ENCODE results near the gene WDFY2. TPM values are rescaled to one million over a fixed set of nuclear protein-coding genes. Genes with fewer than 3 reads are reported as not detected.

WDFY2 gene
- total RNA-seq, 1 donor = 11.9 TPM

GRCh38 chr13:51780099-51780498 is 195.8 kb downstream of the WDFY2 start:
- no peak for DNase-seq (ENCODE audit: insufficient read length, low spot score, missing footprints)
- Histone ChIP-seq H2AFZ (ENCODE audit: low read length) (no peak overlapping the region), H4K20me1 (ENCODE audit: insufficient read depth, low read length) (peaks cover 3% of the 10 kb centered on the region), H3K27ac (ENCODE audit: low read depth, low read length) (no peak overlapping the region), H3K36me3 (ENCODE audit: insufficient read depth, low read length) (no peaks in the 10 kb centered on the region), H3K4me2 (ENCODE audit: insufficient read depth, low read length) (no peak overlapping the region), H3K9me3 (ENCODE audit: low read depth, low read length) (no peaks in the 10 kb centered on the region), H3K27me3 (ENCODE audit: insufficient read depth, low read length) (no peaks in the 10 kb centered on the region), H3K4me1 (ENCODE audit: insufficient read depth, low read length) (no peaks in the 10 kb centered on the region), H3K79me2 (ENCODE audit: insufficient read depth, low read length) (no peaks in the 10 kb centered on the region), H3K4me3 (ENCODE audit: insufficient read depth, low read length) (no peak overlapping the region)
- TF ChIP-seq CTCF (IDR thresholded peaks at IDR 0.05; ENCODE audit: extremely low read depth, low read depth, low read length) = no peak

GRCh38 chr13:51781246-51782022 is 197.2 kb downstream of the WDFY2 start:
- H4K20me1 ChIP-seq (ENCODE audit: insufficient read depth, low read length) = peaks cover 3% of the 10 kb centered on the region
- no peaks in the 10 kb centered on the region for H3K36me3 ChIP-seq (ENCODE audit: insufficient read depth, low read length)
- H3K9me3 ChIP-seq (ENCODE audit: low read depth, low read length) = no peaks in the 10 kb centered on the region
- no peak overlapping the region for H3K4me3 ChIP-seq (ENCODE audit: insufficient read depth, low read length)
- no peak overlapping the region for H3K4me2 ChIP-seq (ENCODE audit: insufficient read depth, low read length)
- peak; percentile 80 for DNase-seq (ENCODE audit: insufficient read length, low spot score, missing footprints)
- H3K27me3 ChIP-seq (ENCODE audit: insufficient read depth, low read length) = no peaks in the 10 kb centered on the region
- no peak overlapping the region for H3K27ac ChIP-seq (ENCODE audit: low read depth, low read length)
- H3K79me2 ChIP-seq (ENCODE audit: insufficient read depth, low read length) = no peaks in the 10 kb centered on the region
- peak; percentile 52 for TF ChIP-seq CTCF (IDR thresholded peaks at IDR 0.05; ENCODE audit: extremely low read depth, low read depth, low read length)
- no peaks in the 10 kb centered on the region for H3K4me1 ChIP-seq (ENCODE audit: insufficient read depth, low read length)
- no peak overlapping the region for H2AFZ ChIP-seq (ENCODE audit: low read length)

GRCh38 chr13:51782026-51782710 is 197.9 kb downstream of the WDFY2 start:
- Histone ChIP-seq H3K4me3 (ENCODE audit: insufficient read depth, low read length) (no peak overlapping the region), H3K27me3 (ENCODE audit: insufficient read depth, low read length) (no peaks in the 10 kb centered on the region), H3K4me2 (ENCODE audit: insufficient read depth, low read length) (no peak overlapping the region), H3K27ac (ENCODE audit: low read depth, low read length) (no peak overlapping the region), H3K9me3 (ENCODE audit: low read depth, low read length) (no peaks in the 10 kb centered on the region), H3K4me1 (ENCODE audit: insufficient read depth, low read length) (no peaks in the 10 kb centered on the region), H3K36me3 (ENCODE audit: insufficient read depth, low read length) (no peaks in the 10 kb centered on the region), H3K79me2 (ENCODE audit: insufficient read depth, low read length) (no peaks in the 10 kb centered on the region), H2AFZ (ENCODE audit: low read length) (no peak overlapping the region), H4K20me1 (ENCODE audit: insufficient read depth, low read length) (peaks cover 3% of the 10 kb centered on the region)
- DNase-seq (ENCODE audit: insufficient read length, low spot score, missing footprints) = peak; percentile 29
- no peak for TF ChIP-seq CTCF (IDR thresholded peaks at IDR 0.05; ENCODE audit: extremely low read depth, low read depth, low read length)

- H3K4me2 ChIP-seq (ENCODE audit: insufficient read depth, low read length) = no peak overlapping the region
- H4K20me1 ChIP-seq (ENCODE audit: insufficient read depth, low read length) = peaks cover 3% of the 10 kb centered on the region
- H3K79me2 ChIP-seq (ENCODE audit: insufficient read depth, low read length) = no peaks in the 10 kb centered on the region
- no peak overlapping the region for H3K27ac ChIP-seq (ENCODE audit: low read depth, low read length)
- TF ChIP-seq CTCF (IDR thresholded peaks at IDR 0.05; ENCODE audit: extremely low read depth, low read depth, low read length) = no peak
- H3K4me1 ChIP-seq (ENCODE audit: insufficient read depth, low read length) = no peaks in the 10 kb centered on the region
- no peaks in the 10 kb centered on the region for H3K27me3 ChIP-seq (ENCODE audit: insufficient read depth, low read length)
- no peaks in the 10 kb centered on the region for H3K36me3 ChIP-seq (ENCODE audit: insufficient read depth, low read length)
- no peak overlapping the region for H2AFZ ChIP-seq (ENCODE audit: low read length)
- no peak for DNase-seq (ENCODE audit: insufficient read length, low spot score, missing footprints)
- no peak overlapping the region for H3K4me3 ChIP-seq (ENCODE audit: insufficient read depth, low read length)
- no peaks in the 10 kb centered on the region for H3K9me3 ChIP-seq (ENCODE audit: low read depth, low read length)
Measured at GRCh38 chr13:51783428-51784094, 199.3 kb downstream of the WDFY2 start.
